DOHH2 (cell line): ENCODE measurements around the gene DAZAP1.

Source experiments
- H3F3A ChIP-seq: fragments of 200-600 bp; sonication (generic), shearing (Covaris generic); 2 replicates; pipeline ENCODE4 v1.6.0; 2016; ENCODE audit warnings: antibody characterized with exemption, mild to moderate bottlenecking; ENCODE audit not compliant: control insufficient read depth, insufficient read depth
- H3K27ac ChIP-seq: fragments of 200-600 bp; sonication (generic); 2 replicates; pipeline ENCODE4 v1.5.1; 2014; ENCODE audit warnings: low read depth, mild to moderate bottlenecking, low read length, moderate library complexity
- H3K27me3 ChIP-seq: fragments of 200-600 bp; sonication (generic); 2 replicates; pipeline ENCODE4 v1.6.1; 2014; ENCODE audit warnings: mild to moderate bottlenecking, low read length, mixed read lengths; ENCODE audit not compliant: control insufficient read depth
- H3K36me3 ChIP-seq: fragments of 200-600 bp; sonication (generic); 2 replicates; pipeline ENCODE4 v1.6.1; 2014; ENCODE audit warnings: mild to moderate bottlenecking, low read length, moderate library complexity, mixed read lengths; ENCODE audit not compliant: control insufficient read depth
- H3K4me1 ChIP-seq: fragments of 200-600 bp; sonication (generic); 2 replicates; pipeline ENCODE4 v1.6.1; 2014; ENCODE audit warnings: mild to moderate bottlenecking, low read length, mixed read lengths; ENCODE audit not compliant: control insufficient read depth
- H3K4me2 ChIP-seq: fragments of 200-600 bp; sonication (generic); 2 replicates; pipeline ENCODE4 v1.6.0; 2014; ENCODE audit warnings: mild to moderate bottlenecking, low read length, moderate library complexity
- H3K4me3 ChIP-seq: fragments of 200-600 bp; sonication (generic); 2 replicates; pipeline ENCODE4 v1.5.1; 2014; ENCODE audit warnings: mild to moderate bottlenecking, low read length, mixed read lengths
- H3K79me2 ChIP-seq: fragments of 200-600 bp; sonication (generic); 2 replicates; pipeline ENCODE4 v1.6.1; 2014; ENCODE audit warnings: mild to moderate bottlenecking, low read length, mixed read lengths; ENCODE audit not compliant: control insufficient read depth
- H3K9me2 ChIP-seq: fragments of 200-600 bp; sonication (generic); replicated peaks from 2 replicates; pipeline ENCODE4 v1.6.1; 2014; ENCODE audit warnings: mild to moderate bottlenecking, low read length, mixed read lengths; ENCODE audit not compliant: control insufficient read depth
- H3K9me3 ChIP-seq: fragments of 200-600 bp; sonication (generic); 2 replicates; pipeline ENCODE4 v1.6.1; 2014; ENCODE audit warnings: antibody characterized with exemption, low read length, mixed read lengths; ENCODE audit not compliant: control insufficient read depth, insufficient read depth
- H4K20me1 ChIP-seq: fragments of 200-600 bp; sonication (generic); 2 replicates; pipeline ENCODE4 v1.6.0; 2014; ENCODE audit warnings: low read depth, mild to moderate bottlenecking, antibody characterized with exemption, low read length, moderate library complexity; ENCODE audit not compliant: control insufficient read depth, insufficient read depth
- EZH2phosphoT487 ChIP-seq: fragments of 200-600 bp; sonication (generic); IDR thresholded peaks from 2 replicates; pipeline ENCODE4 v1.6.1; 2017; ENCODE audit warnings: borderline replicate concordance, mild to moderate bottlenecking, antibody characterized with exemption, low read length, moderate library complexity, mixed read lengths
- TF ChIP-seq, protein P1 (sequence below): fragments of 200-600 bp; sonication (generic); IDR thresholded peaks from one replicate; pipeline ENCODE4 v1.5.1; 2014; ENCODE audit warnings: antibody characterized with exemption, mild to moderate bottlenecking, low read depth, low read length; ENCODE audit not compliant: poor library complexity, severe bottlenecking

Gene DAZAP1

DNA sequence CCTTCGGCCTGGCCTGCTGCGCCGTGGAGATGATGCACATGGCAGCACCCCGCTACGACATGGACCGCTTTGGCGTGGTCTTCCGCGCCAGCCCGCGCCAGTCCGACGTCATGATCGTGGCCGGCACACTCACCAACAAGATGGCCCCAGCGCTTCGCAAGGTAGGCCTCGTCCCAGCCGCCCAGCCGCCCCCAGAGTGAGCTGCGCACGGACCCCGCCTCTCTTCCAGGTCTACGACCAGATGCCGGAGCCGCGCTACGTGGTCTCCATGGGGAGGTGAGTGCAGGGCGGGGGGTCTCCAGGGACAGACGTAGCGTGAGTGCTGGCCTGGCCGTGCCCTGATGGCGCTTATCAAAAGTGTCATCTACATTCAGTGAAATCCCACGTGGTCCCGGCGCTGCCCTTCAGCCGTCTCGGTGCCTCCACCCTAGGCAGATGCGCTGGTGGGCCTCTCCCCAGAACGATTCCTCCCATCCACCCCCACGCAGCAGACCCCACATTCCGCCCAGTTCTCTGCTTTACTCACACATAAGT is 16.4 kb upstream of the DAZAP1 start:
- H3K27ac ChIP-seq: no peak overlapping the region
- H4K20me1 ChIP-seq: no peaks in the 10 kb centered on the region
- no peak overlapping the region for H3K4me2 ChIP-seq
- no peaks in the 10 kb centered on the region for H3K4me1 ChIP-seq
- H3K9me2 ChIP-seq: no peaks in the 10 kb centered on the region
- H3K4me3 ChIP-seq: no peak overlapping the region
- H3K27me3 ChIP-seq: no peaks in the 10 kb centered on the region
- peaks cover 49% of the 10 kb centered on the region for H3K36me3 ChIP-seq
- TF ChIP-seq EZH2phosphoT487: no peak
- TF ChIP-seq, protein P1, sequence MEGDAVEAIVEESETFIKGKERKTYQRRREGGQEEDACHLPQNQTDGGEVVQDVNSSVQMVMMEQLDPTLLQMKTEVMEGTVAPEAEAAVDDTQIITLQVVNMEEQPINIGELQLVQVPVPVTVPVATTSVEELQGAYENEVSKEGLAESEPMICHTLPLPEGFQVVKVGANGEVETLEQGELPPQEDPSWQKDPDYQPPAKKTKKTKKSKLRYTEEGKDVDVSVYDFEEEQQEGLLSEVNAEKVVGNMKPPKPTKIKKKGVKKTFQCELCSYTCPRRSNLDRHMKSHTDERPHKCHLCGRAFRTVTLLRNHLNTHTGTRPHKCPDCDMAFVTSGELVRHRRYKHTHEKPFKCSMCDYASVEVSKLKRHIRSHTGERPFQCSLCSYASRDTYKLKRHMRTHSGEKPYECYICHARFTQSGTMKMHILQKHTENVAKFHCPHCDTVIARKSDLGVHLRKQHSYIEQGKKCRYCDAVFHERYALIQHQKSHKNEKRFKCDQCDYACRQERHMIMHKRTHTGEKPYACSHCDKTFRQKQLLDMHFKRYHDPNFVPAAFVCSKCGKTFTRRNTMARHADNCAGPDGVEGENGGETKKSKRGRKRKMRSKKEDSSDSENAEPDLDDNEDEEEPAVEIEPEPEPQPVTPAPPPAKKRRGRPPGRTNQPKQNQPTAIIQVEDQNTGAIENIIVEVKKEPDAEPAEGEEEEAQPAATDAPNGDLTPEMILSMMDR: no peak
- no peaks in the 10 kb centered on the region for H3F3A ChIP-seq
- no peaks in the 10 kb centered on the region for H3K9me3 ChIP-seq
- H3K79me2 ChIP-seq: peaks cover 20% of the 10 kb centered on the region

DNA sequence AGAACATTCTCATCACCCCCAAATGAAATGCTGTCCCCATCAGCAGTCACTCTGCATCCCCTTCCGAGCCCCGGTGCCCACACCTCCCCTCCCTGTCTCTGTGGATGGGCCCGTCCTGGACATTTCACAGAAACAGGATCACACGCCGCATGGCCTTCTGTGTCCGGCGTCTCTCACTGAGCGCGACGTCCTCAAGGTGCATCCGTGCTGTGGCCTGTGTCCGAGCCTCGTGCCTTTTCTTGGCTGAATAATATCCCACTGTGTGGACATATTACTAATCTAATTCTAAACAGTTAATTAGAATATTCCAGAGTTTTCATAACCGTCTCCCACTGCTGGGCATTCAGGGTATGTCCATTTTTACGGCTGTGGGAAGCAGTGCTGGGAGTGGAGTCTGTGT is 15.0 kb upstream of the DAZAP1 start:
- no peaks in the 10 kb centered on the region; the same call in 1 of the 2 replicates for H4K20me1 ChIP-seq
- H3K27ac ChIP-seq: no peak overlapping the region
- no peaks in the 10 kb centered on the region for H3K9me3 ChIP-seq
- no peak overlapping the region for H3K4me2 ChIP-seq
- H3K36me3 ChIP-seq: peaks cover 45% of the 10 kb centered on the region
- H3K4me3 ChIP-seq: no peak overlapping the region
- H3K9me2 ChIP-seq: no peaks in the 10 kb centered on the region
- H3K27me3 ChIP-seq: no peaks in the 10 kb centered on the region
- peaks cover 6% of the 10 kb centered on the region for H3K79me2 ChIP-seq
- TF ChIP-seq, protein P1: no peak
- no peak for TF ChIP-seq EZH2phosphoT487
- H3F3A ChIP-seq: no peaks in the 10 kb centered on the region
- no peaks in the 10 kb centered on the region for H3K4me1 ChIP-seq

DNA sequence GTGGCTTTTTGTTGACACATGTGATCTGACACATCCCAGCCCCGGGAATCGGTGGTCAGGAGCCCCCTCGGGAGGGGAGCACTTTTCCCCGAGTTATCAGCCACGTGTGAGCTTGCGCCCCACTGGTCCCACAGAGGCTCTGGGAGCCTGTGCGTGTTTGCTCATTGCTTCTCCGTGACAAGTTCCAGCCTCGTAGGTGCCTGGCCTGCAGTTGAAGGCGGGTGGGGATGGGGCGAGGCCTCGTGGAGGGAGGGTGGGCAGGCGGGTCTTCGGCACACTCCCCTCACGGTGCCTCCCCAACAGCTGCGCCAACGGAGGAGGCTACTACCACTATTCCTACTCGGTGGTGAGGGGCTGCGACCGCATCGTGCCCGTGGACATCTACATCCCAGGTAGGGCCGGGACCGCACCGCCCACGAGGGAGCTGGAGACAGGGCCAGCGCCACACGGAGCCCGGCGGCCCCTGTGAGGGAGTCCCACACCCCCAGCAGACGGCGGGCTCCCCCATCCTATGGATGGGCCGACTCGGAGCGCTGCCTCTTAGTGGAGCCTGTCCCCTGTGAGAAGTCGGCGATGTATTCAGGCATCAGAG is 14.4 kb upstream of the DAZAP1 start:
- no peaks in the 10 kb centered on the region for H3K9me3 ChIP-seq
- no peaks in the 10 kb centered on the region for H3K4me1 ChIP-seq
- H3K79me2 ChIP-seq: peaks cover 4% of the 10 kb centered on the region
- H3K36me3 ChIP-seq: peaks cover 44% of the 10 kb centered on the region
- no peaks in the 10 kb centered on the region for H3F3A ChIP-seq
- TF ChIP-seq, protein P1: no peak
- no peak for TF ChIP-seq EZH2phosphoT487
- no peaks in the 10 kb centered on the region; the same call in 1 of the 2 replicates for H4K20me1 ChIP-seq
- H3K27me3 ChIP-seq: no peaks in the 10 kb centered on the region
- no peak overlapping the region for H3K27ac ChIP-seq
- no peak overlapping the region for H3K4me2 ChIP-seq
- H3K4me3 ChIP-seq: no peak overlapping the region
- no peaks in the 10 kb centered on the region for H3K9me2 ChIP-seq
